ENCODE measurements around the gene TLX2.
"Not testable (repeated sequence)": the region's sequence is repeated elsewhere in the genome, so short reads cannot be mapped to it uniquely, and the experiment has no call there.

DNA sequence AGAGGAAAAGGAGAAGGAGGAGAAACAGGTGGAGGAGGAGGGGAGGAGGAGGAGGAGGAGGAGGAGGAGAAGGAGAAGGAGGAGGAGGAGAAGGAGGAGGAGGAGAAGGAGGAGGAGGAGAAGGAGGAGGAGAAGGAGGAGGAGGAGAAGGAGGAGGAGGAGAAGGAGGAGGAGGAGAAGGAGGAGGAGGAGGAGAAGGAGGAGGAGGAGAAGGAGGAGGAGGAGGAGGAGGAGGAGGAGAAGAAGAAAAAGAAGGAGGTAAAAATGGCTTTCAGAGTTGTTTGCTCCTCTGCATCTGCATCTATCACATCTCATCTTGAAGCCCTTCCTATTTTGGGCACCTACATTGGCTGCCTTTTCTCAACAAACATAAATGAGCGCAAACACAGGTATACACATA, 46.8 kb downstream of the TLX2 start:
- not testable (repeated sequence) for TF ChIP-seq POLR2A, EP300 (IDR thresholded peaks at IDR 0.05)
